ENCODE results near the gene ATG13.

ATG13 gene

GRCh38 chr11:46607516-46607915 is 9.8 kb upstream of the ATG13 start:
- Histone ChIP-seq H3K9me3 (ENCODE audit: insufficient read depth, low read length) (peaks cover 6% of the 10 kb centered on the region; the same call in 1 of the 2 replicates), H3K4me3 (ENCODE audit: low read length) (no peak overlapping the region), H3K9ac (ENCODE audit: low read length) (no peak overlapping the region), H4K20me1 (ENCODE audit: insufficient read depth, low read length) (no peaks in the 10 kb centered on the region), H3K27ac (ENCODE audit: low read length) (no peak overlapping the region), H2AFZ (ENCODE audit: low read depth, low read length) (no peak overlapping the region), H3K4me2 (ENCODE audit: low read length) (no peak overlapping the region), H3K79me2 (ENCODE audit: low read length) (no peaks in the 10 kb centered on the region), H3K27me3 (ENCODE audit: low read depth, low read length) (no peaks in the 10 kb centered on the region), H3K4me1 (ENCODE audit: low read length) (peaks cover 19% of the 10 kb centered on the region), H3K36me3 (replicated peaks; ENCODE audit: low read depth, low read length) (peaks cover 14% of the 10 kb centered on the region)
- TF ChIP-seq EZH2phosphoT487 (IDR thresholded peaks at IDR 0.05; ENCODE audit: low read depth) (no peak), CTCF (IDR thresholded peaks at IDR 0.05; ENCODE audit: low read depth, low read length) (no peak)

- Histone ChIP-seq H3K4me2 (ENCODE audit: low read length) (no peak overlapping the region), H3K4me3 (ENCODE audit: low read length) (no peak overlapping the region), H3K27me3 (ENCODE audit: low read depth, low read length) (no peaks in the 10 kb centered on the region)
These were observed 8.0 kb upstream of the ATG13 start for GRCh38 chr11:46609386-46609785.

GRCh38 chr11:46611526-46612304 is 5.6 kb upstream of the ATG13 start:
- H2AFZ ChIP-seq (ENCODE audit: low read depth, low read length): no peak overlapping the region
- H3K9ac ChIP-seq (ENCODE audit: low read length): no peak overlapping the region
- H3K36me3 ChIP-seq (replicated peaks; ENCODE audit: low read depth, low read length): no peaks in the 10 kb centered on the region
- peaks cover 5% of the 10 kb centered on the region; the same call in 1 of the 2 replicates for H3K4me1 ChIP-seq (ENCODE audit: low read length)
- no peak overlapping the region for H3K27ac ChIP-seq (ENCODE audit: low read length)
- no peak overlapping the region for H3K4me2 ChIP-seq (ENCODE audit: low read length)
- no peaks in the 10 kb centered on the region for H3K9me3 ChIP-seq (ENCODE audit: insufficient read depth, low read length)
- TF ChIP-seq CTCF (IDR thresholded peaks at IDR 0.05; ENCODE audit: low read depth, low read length) (no peak), EZH2phosphoT487 (IDR thresholded peaks at IDR 0.05; ENCODE audit: low read depth) (no peak)
- H3K79me2 ChIP-seq (ENCODE audit: low read length): no peaks in the 10 kb centered on the region
- H4K20me1 ChIP-seq (ENCODE audit: insufficient read depth, low read length): no peaks in the 10 kb centered on the region
- no peak overlapping the region for H3K4me3 ChIP-seq (ENCODE audit: low read length)
- H3K27me3 ChIP-seq (ENCODE audit: low read depth, low read length): no peaks in the 10 kb centered on the region

More at GRCh38 chr11:46609386-46609785, 8.0 kb upstream of the ATG13 start:
- Histone ChIP-seq H3K9me3 (ENCODE audit: insufficient read depth, low read length) (peaks cover under 1% of the 10 kb centered on the region; the same call in 1 of the 2 replicates), H3K9ac (ENCODE audit: low read length) (no peak overlapping the region), H4K20me1 (ENCODE audit: insufficient read depth, low read length) (no peaks in the 10 kb centered on the region), H3K36me3 (replicated peaks; ENCODE audit: low read depth, low read length) (peaks cover 7% of the 10 kb centered on the region), H2AFZ (ENCODE audit: low read depth, low read length) (no peak overlapping the region), H3K79me2 (ENCODE audit: low read length) (no peaks in the 10 kb centered on the region), H3K27ac (ENCODE audit: low read length) (no peak overlapping the region), H3K4me1 (ENCODE audit: low read length) (peaks cover 4% of the 10 kb centered on the region; the same call in 1 of the 2 replicates)
- no peak for TF ChIP-seq CTCF (IDR thresholded peaks at IDR 0.05; ENCODE audit: low read depth, low read length)
- no peak for TF ChIP-seq EZH2phosphoT487 (IDR thresholded peaks at IDR 0.05; ENCODE audit: low read depth)

- Histone ChIP-seq H3K27ac (ENCODE audit: low read length) (no peak overlapping the region), H2AFZ (ENCODE audit: low read depth, low read length) (no peak overlapping the region), H3K9me3 (ENCODE audit: insufficient read depth, low read length) (no peaks in the 10 kb centered on the region), H3K9ac (ENCODE audit: low read length) (no peak overlapping the region), H3K27me3 (ENCODE audit: low read depth, low read length) (no peaks in the 10 kb centered on the region), H3K79me2 (ENCODE audit: low read length) (no peaks in the 10 kb centered on the region), H3K4me1 (ENCODE audit: low read length) (peaks cover 5% of the 10 kb centered on the region; the same call in 1 of the 2 replicates), H3K4me2 (ENCODE audit: low read length) (no peak overlapping the region), H3K4me3 (ENCODE audit: low read length) (no peak overlapping the region), H4K20me1 (ENCODE audit: insufficient read depth, low read length) (no peaks in the 10 kb centered on the region), H3K36me3 (replicated peaks; ENCODE audit: low read depth, low read length) (no peaks in the 10 kb centered on the region)
- TF ChIP-seq CTCF (IDR thresholded peaks at IDR 0.05; ENCODE audit: low read depth, low read length) (no peak), EZH2phosphoT487 (IDR thresholded peaks at IDR 0.05; ENCODE audit: low read depth) (no peak)
These were observed 5.0 kb upstream of the ATG13 start for GRCh38 chr11:46612326-46612725.

Data from OCI-LY3 (cell line).